ENCODE measurements around the gene GABRB1.

DNA sequence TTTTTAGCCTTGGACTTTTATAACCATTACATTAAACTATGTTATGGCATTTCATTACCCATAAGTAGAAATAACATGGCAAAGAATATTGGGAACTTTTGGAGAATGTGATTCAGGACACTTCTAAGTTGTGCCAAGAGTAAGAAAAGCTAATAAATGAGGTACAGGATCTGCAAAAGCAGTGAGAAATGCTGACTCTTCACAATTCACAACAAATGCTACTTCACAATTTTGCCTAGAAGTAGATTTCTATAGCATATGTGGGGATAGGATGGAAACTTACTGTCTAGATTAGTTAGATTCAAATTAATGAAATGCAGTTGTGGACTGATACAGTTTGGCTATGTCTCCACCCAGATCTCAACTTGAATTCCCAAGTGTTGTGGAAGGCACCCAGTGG lies 258.4 kb downstream of the GABRB1 start:
- no peak for TF ChIP-seq EZH2 (IDR thresholded peaks at IDR 0.05; ENCODE audit: insufficient read depth, poor library complexity, severe bottlenecking)
- TF ChIP-seq EZH2phosphoT487 (IDR thresholded peaks at IDR 0.05; ENCODE audit: insufficient read depth, low read depth), result no peak
